ENCODE results near the gene RANGAP1.

The RANGAP1 gene

GRCh38 chr22:41229730-41230400 is 56.1 kb downstream of the RANGAP1 start:
- ATAC-seq (replicated peaks) (no peak), DNase-seq (no peak)
- Mint-ChIP-seq H3K9me3 (no peaks in the 10 kb centered on the region), H3K36me3 (ENCODE audit: insufficient read depth) (peaks cover 24% of the 10 kb centered on the region), H3K27ac (no peak overlapping the region), H3K27me3 (no peaks in the 10 kb centered on the region), H3K4me3 (no peak overlapping the region), H3K4me1 (ENCODE audit: low read depth in 2 of 2) (no peaks in the 10 kb centered on the region)

- H3K27ac Mint-ChIP-seq: no peak overlapping the region
- H3K9me3 Mint-ChIP-seq: no peaks in the 10 kb centered on the region
- no peak for ATAC-seq (replicated peaks)
- DNase-seq: no peak
- H3K4me1 Mint-ChIP-seq (ENCODE audit: low read depth in 2 of 2): no peaks in the 10 kb centered on the region
- H3K4me3 Mint-ChIP-seq: no peak overlapping the region
- H3K27me3 Mint-ChIP-seq: no peaks in the 10 kb centered on the region
- H3K36me3 Mint-ChIP-seq (ENCODE audit: insufficient read depth): peaks cover 29% of the 10 kb centered on the region
Measured at GRCh38 chr22:41229215-41229614, 56.8 kb downstream of the RANGAP1 start.

GRCh38 chr22:41226723-41227655 is 59.0 kb downstream of the RANGAP1 start:
- DNase-seq (no peak), ATAC-seq (replicated peaks) (no peak)
- peak overlapping the region; percentile 72 to 86 for H3K27ac Mint-ChIP-seq
- H3K4me3 Mint-ChIP-seq: no peak overlapping the region
- H3K27me3 Mint-ChIP-seq: no peaks in the 10 kb centered on the region
- no peaks in the 10 kb centered on the region for H3K9me3 Mint-ChIP-seq
- no peaks in the 10 kb centered on the region for H3K4me1 Mint-ChIP-seq (ENCODE audit: low read depth in 2 of 2)
- peaks cover 47% of the 10 kb centered on the region for H3K36me3 Mint-ChIP-seq (ENCODE audit: insufficient read depth)

GRCh38 chr22:41223535-41223934 is 62.5 kb downstream of the RANGAP1 start:
- Mint-ChIP-seq H3K4me1 (ENCODE audit: low read depth in 2 of 2) (no peaks in the 10 kb centered on the region), H3K36me3 (ENCODE audit: insufficient read depth) (peaks cover 67% of the 10 kb centered on the region), H3K27me3 (no peaks in the 10 kb centered on the region), H3K4me3 (no peak overlapping the region), H3K9me3 (no peaks in the 10 kb centered on the region), H3K27ac (no peak overlapping the region)
- DNase-seq (no peak), ATAC-seq (replicated peaks) (no peak)

GRCh38 chr22:41222846-41223507 is 63.0 kb downstream of the RANGAP1 start:
- H3K36me3 Mint-ChIP-seq (ENCODE audit: insufficient read depth): peaks cover 66% of the 10 kb centered on the region

GRCh38 chr22:41217553-41218157 is 68.3 kb downstream of the RANGAP1 start:
- Mint-ChIP-seq H3K4me3 (peak overlapping the region in 1 of 2 donors; percentile 61), H3K4me1 (ENCODE audit: low read depth in 2 of 2) (peaks cover 12 to 14% of the 10 kb centered on the region in 2 donors), H3K27ac (peak overlapping the region in 1 of 2 donors; percentile 76), H3K27me3 (no peaks in the 10 kb centered on the region), H3K9me3 (no peaks in the 10 kb centered on the region), H3K36me3 (ENCODE audit: insufficient read depth) (peaks cover 44% of the 10 kb centered on the region)
- ATAC-seq (replicated peaks): peak; percentile 70
- DNase-seq: no peak

More at GRCh38 chr22:41222846-41223507, 63.0 kb downstream of the RANGAP1 start:
- Mint-ChIP-seq H3K4me1 (ENCODE audit: low read depth in 2 of 2) (peaks cover under 1 to 1% of the 10 kb centered on the region in 2 donors), H3K27ac (no peak overlapping the region), H3K9me3 (no peaks in the 10 kb centered on the region), H3K27me3 (no peaks in the 10 kb centered on the region), H3K4me3 (no peak overlapping the region)
- no peak for ATAC-seq (replicated peaks)
- DNase-seq: no peak

GRCh38 chr22:41216984-41217383 is 69.0 kb downstream of the RANGAP1 start:
- Mint-ChIP-seq H3K36me3 (ENCODE audit: insufficient read depth) (peaks cover 43% of the 10 kb centered on the region), H3K9me3 (no peaks in the 10 kb centered on the region), H3K4me1 (ENCODE audit: low read depth in 2 of 2) (peaks cover 12 to 14% of the 10 kb centered on the region in 2 donors)

GRCh38 chr22:41215926-41216325 is 70.1 kb downstream of the RANGAP1 start:
- no peak overlapping the region for H3K4me3 Mint-ChIP-seq
- H3K4me1 Mint-ChIP-seq (ENCODE audit: low read depth in 2 of 2): peaks cover 12 to 14% of the 10 kb centered on the region in 2 donors
- peak overlapping the region in 1 of 2 donors; percentile 27 for H3K27ac Mint-ChIP-seq
- H3K9me3 Mint-ChIP-seq: no peaks in the 10 kb centered on the region
- DNase-seq (no peak), ATAC-seq (replicated peaks) (no peak)
- H3K36me3 Mint-ChIP-seq (ENCODE audit: insufficient read depth): peaks cover 40% of the 10 kb centered on the region
- no peaks in the 10 kb centered on the region for H3K27me3 Mint-ChIP-seq

More at GRCh38 chr22:41216984-41217383, 69.0 kb downstream of the RANGAP1 start:
- H3K27ac Mint-ChIP-seq: peak overlapping the region in 1 of 2 donors; percentile 76
- H3K27me3 Mint-ChIP-seq: no peaks in the 10 kb centered on the region
- ATAC-seq (replicated peaks): no peak
- no peak overlapping the region for H3K4me3 Mint-ChIP-seq
- no peak for DNase-seq

GRCh38 chr22:41215409-41215808 is 70.6 kb downstream of the RANGAP1 start:
- H3K4me1 Mint-ChIP-seq (ENCODE audit: low read depth in 2 of 2): peaks cover 12 to 14% of the 10 kb centered on the region in 2 donors
- peaks cover 39% of the 10 kb centered on the region for H3K36me3 Mint-ChIP-seq (ENCODE audit: insufficient read depth)
- peak overlapping the region in 1 of 2 donors; percentile 27 for H3K27ac Mint-ChIP-seq
- H3K4me3 Mint-ChIP-seq: no peak overlapping the region
- ATAC-seq (replicated peaks) (no peak), DNase-seq (no peak)
- no peaks in the 10 kb centered on the region for H3K27me3 Mint-ChIP-seq
- no peaks in the 10 kb centered on the region for H3K9me3 Mint-ChIP-seq

- no peak for DNase-seq
- no peak overlapping the region for H3K27ac Mint-ChIP-seq
Measured at GRCh38 chr22:41206719-41207118, 79.3 kb downstream of the RANGAP1 start.

GRCh38 chr22:41204992-41205900 is 80.7 kb downstream of the RANGAP1 start, which contains the start of gene L3MBTL2:
Gene L3MBTL2 (plus strand): TSS chr22:41205312. CDS start chr22:41205363, 51 bp downstream.
- Mint-ChIP-seq H3K27me3 (peaks cover 12 to 15% of the 10 kb centered on the region in 2 donors), H3K9me3 (no peaks in the 10 kb centered on the region), H3K27ac (peak within 1 kb of the TSS; percentile 79 to 94), H3K36me3 (ENCODE audit: insufficient read depth) (peaks cover 26% of the 10 kb centered on the region), H3K4me1 (ENCODE audit: low read depth in 2 of 2) (peaks cover 19 to 20% of the 10 kb centered on the region in 2 donors), H3K4me3 (peak within 1 kb of the TSS; percentile 88 to 95)
- ATAC-seq (replicated peaks) (peak; percentile 99), DNase-seq (peak; percentile 98 to 99 (median 98))

More at GRCh38 chr22:41206719-41207118, 79.3 kb downstream of the RANGAP1 start:
- no peak for ATAC-seq (replicated peaks)
- Mint-ChIP-seq H3K36me3 (ENCODE audit: insufficient read depth) (peaks cover 38% of the 10 kb centered on the region), H3K4me1 (ENCODE audit: low read depth in 2 of 2) (peaks cover 19 to 20% of the 10 kb centered on the region in 2 donors), H3K27me3 (peaks cover 12 to 15% of the 10 kb centered on the region in 2 donors), H3K9me3 (no peaks in the 10 kb centered on the region), H3K4me3 (peak overlapping the region; percentile 15 to 49)

- ATAC-seq (replicated peaks) (no peak), DNase-seq (no peak)
- H3K27me3 Mint-ChIP-seq: peaks cover 12 to 15% of the 10 kb centered on the region in 2 donors
- H3K9me3 Mint-ChIP-seq: no peaks in the 10 kb centered on the region
- peaks cover 15 to 19% of the 10 kb centered on the region in 2 donors for H3K4me1 Mint-ChIP-seq (ENCODE audit: low read depth in 2 of 2)
- H3K27ac Mint-ChIP-seq: peak overlapping the region; percentile 53 to 79
- peak overlapping the region in 1 of 2 donors; percentile 38 for H3K4me3 Mint-ChIP-seq
- peaks cover 15% of the 10 kb centered on the region for H3K36me3 Mint-ChIP-seq (ENCODE audit: insufficient read depth)
Measured at GRCh38 chr22:41204066-41204465, 81.9 kb downstream of the RANGAP1 start.

Measured in effector memory CD8-positive, alpha-beta T cell (primary cell).